K562 (cell line): Measurements from ENCODE around the gene ABCB10. TPM values are rescaled to one million over a fixed set of nuclear protein-coding genes. Genes with fewer than 3 reads are reported as not detected.
A peak's percentile ranks its signal among the peaks of the same experiment; 100 is the strongest.

Experiments
- ARID1B ChIP-seq: fragments of 450-650 bp; IDR thresholded peaks from 2 replicates; pipeline ENCODE4 v1.6.1; 2016; ENCODE audit warnings: antibody characterized with exemption, mild to moderate bottlenecking, inconsistent platforms
- BACH1 ChIP-seq: fragments of 200-800 bp; sonication (Bioruptor generic); IDR thresholded peaks from 2 replicates; pipeline ENCODE4 v1.6.1; 2016; ENCODE audit warnings: missing genetic modification characterization, missing compliant biosample characterization
- BRCA1 ChIP-seq, 2 experiments: fragments of 450-650 bp in 1 of 2; sonication (generic) in 1 of 2; formaldehyde crosslinking in 1 of 2; IDR thresholded peaks; 2 replicates each; pipeline versions ENCODE4 v1.5.0 to v1.6.1; 2017 to 2020; ENCODE audit warnings: mild to moderate bottlenecking in 1 of 2, missing genetic modification reagents in 1 of 2
- CBX5 ChIP-seq: IDR thresholded peaks from 2 replicates; pipeline ENCODE4 v1.6.1; 2014; ENCODE audit warnings: low read depth, borderline replicate concordance
- CBX8 ChIP-seq: fragments of 200-600 bp; sonication (generic); IDR thresholded peaks from 2 replicates; pipeline ENCODE4 v1.6.1; 2012; ENCODE audit warnings: borderline replicate concordance, mixed run types, low read depth, mild to moderate bottlenecking, moderate library complexity, mixed read lengths, low read length, control low read depth, inconsistent platforms; ENCODE audit not compliant: poor library complexity, severe bottlenecking; ENCODE audit errors: extremely low read depth
- CEBPG ChIP-seq, 3 experiments: fragments of 200-800 bp in 1 of 3; sonication (Bioruptor generic) in 1 of 3; sonication (generic) in 1 of 3; formaldehyde crosslinking in 1 of 3; IDR thresholded peaks in 2 of 3; conservative IDR thresholded peaks in 1 of 3; 2 replicates each; pipeline versions ENCODE4 v1.6.1 to v1.8.0; 2016 to 2022; ENCODE audit warnings: missing compliant biosample characterization in 2 of 3, missing genetic modification characterization in 2 of 3, mild to moderate bottlenecking in 1 of 3, missing genetic modification reagents in 1 of 3
- EP400 ChIP-seq: fragments of 450-650 bp; IDR thresholded peaks from 2 replicates; pipeline ENCODE4 v1.6.1; 2017; ENCODE audit warnings: antibody characterized with exemption, mild to moderate bottlenecking, moderate library complexity
- ETV5 ChIP-seq: sonication (generic); formaldehyde crosslinking; IDR thresholded peaks from 2 replicates; pipeline ENCODE4 v1.4.0; 2020; ENCODE audit warnings: low read depth, mild to moderate bottlenecking, missing genetic modification reagents
- GABPB2 ChIP-seq: fragments of 250-450 bp; sonication (Bioruptor Pico); conservative IDR thresholded peaks from 2 replicates; pipeline ENCODE4 v1.5.1; 2021; ENCODE audit warnings: mild to moderate bottlenecking
- GTF2F1 ChIP-seq: IDR thresholded peaks from 2 replicates; pipeline ENCODE4 v1.6.1; 2011; ENCODE audit warnings: low read depth, low read length, improper control_type of control experiment
- HDGF ChIP-seq: fragments of 450-650 bp; IDR thresholded peaks from 2 replicates; pipeline ENCODE4 v1.6.1; 2016
- KAT8 ChIP-seq: fragments of 450-650 bp; IDR thresholded peaks from 2 replicates; pipeline ENCODE4 v1.6.1; 2016; ENCODE audit warnings: low read depth, mild to moderate bottlenecking
- KLF16 ChIP-seq: IDR thresholded peaks from 2 replicates; pipeline ENCODE4 v1.6.1; 2016; ENCODE audit warnings: antibody characterized with exemption
- MITF ChIP-seq: IDR thresholded peaks from 2 replicates; pipeline ENCODE4 v1.6.1; 2014; ENCODE audit warnings: antibody characterized with exemption
- MTA2 ChIP-seq: fragments of 450-650 bp; IDR thresholded peaks from 2 replicates; pipeline ENCODE4 v1.6.1; 2016; ENCODE audit warnings: low read depth
- NBN ChIP-seq: fragments of 450-650 bp; IDR thresholded peaks from 2 replicates; pipeline ENCODE4 v1.6.1; 2016; ENCODE audit warnings: low read depth, mild to moderate bottlenecking
- NR2C1 ChIP-seq, 2 experiments: fragments of 450-650 bp; IDR thresholded peaks; 2 replicates each; pipeline ENCODE4 v1.6.1; 2017; ENCODE audit warnings: mild to moderate bottlenecking in 2 of 2, antibody characterized with exemption in 1 of 2, inconsistent platforms in 1 of 2, missing compliant biosample characterization in 1 of 2, missing genetic modification characterization in 1 of 2
- PHTF2 ChIP-seq: fragments of 250-450 bp; sonication (Bioruptor Pico); IDR thresholded peaks from 2 replicates; pipeline ENCODE4 v1.5.0; 2021; ENCODE audit warnings: mild to moderate bottlenecking
- RNF2 ChIP-seq: sonication (generic); IDR thresholded peaks from 2 replicates; pipeline ENCODE4 v1.6.1; 2016
- SMAD3 ChIP-seq: fragments of 450-650 bp; formaldehyde crosslinking; conservative IDR thresholded peaks from 2 replicates; pipeline ENCODE4 v1.4.0; 2020; ENCODE audit warnings: mild to moderate bottlenecking
- SNRNP70 ChIP-seq: fragments of 200-400 bp; formaldehyde crosslinking; optimal IDR thresholded peaks from 2 replicates; pipeline ENCODE3; 2017; ENCODE audit warnings: low read depth, low read length
- TCF3 ChIP-seq: sonication (generic); formaldehyde crosslinking; IDR thresholded peaks from 2 replicates; pipeline ENCODE4 v1.4.0; 2020; ENCODE audit warnings: mild to moderate bottlenecking, missing genetic modification reagents
- ZNF24 ChIP-seq: fragments of 450-650 bp; IDR thresholded peaks from 2 replicates; pipeline ENCODE4 v1.6.1; 2016
- ZSCAN29 ChIP-seq: fragments of 450-650 bp; IDR thresholded peaks from 2 replicates; pipeline ENCODE4 v1.6.1; 2017
- polyA plus RNA-seq, 8 experiments: library from polyadenylated mRNA; depleted of rRNA in 4 of 8; stranded (reverse) in 5 of 8; unstranded in 3 of 8; fragments of >200 nt; fragmentation: Nextera tagmentation in 2 of 8; fragmentation: Illumina TruSeq in 1 of 8; extraction: Ambion mirVana in 2 of 8; extraction: Trizol in 1 of 8; gene quantifications; 2 replicates each; pipeline versions ENCODE4 v1.2.1 to v1.2.3, GENCODE V29; 2011 to 2014; ENCODE audit warnings: inconsistent platforms in 1 of 8, missing spikeins in 1 of 8
- total RNA-seq, 7 experiments: library from RNA; depleted of rRNA in 6 of 7; stranded (reverse); fragments of >200 nt in 6 of 7; fragmentation: Illumina TruSeq in 2 of 7; extraction: Trizol in 2 of 7; gene quantifications; 2 replicates each; pipeline versions ENCODE4 v1.2.1 to v1.2.3, GENCODE V29; 2011 to 2021; ENCODE audit warnings: low replicate concordance in 1 of 7
- TF ChIP-seq, protein P1 (sequence below), 2 experiments: IDR thresholded peaks; 2 replicates each; pipeline ENCODE4 v1.6.1; 2012; ENCODE audit warnings: improper control_type of control experiment in 2 of 2, low read depth in 2 of 2, low read length in 2 of 2, borderline replicate concordance in 1 of 2

Gene ABCB10
- total and polyA plus RNA-seq, 9 of the 15 experiments (the other 6 are each of a cell fraction or from before 2014, with no cell fraction given), result 12.4 to 54.8 (median 36.4) TPM

DNA sequence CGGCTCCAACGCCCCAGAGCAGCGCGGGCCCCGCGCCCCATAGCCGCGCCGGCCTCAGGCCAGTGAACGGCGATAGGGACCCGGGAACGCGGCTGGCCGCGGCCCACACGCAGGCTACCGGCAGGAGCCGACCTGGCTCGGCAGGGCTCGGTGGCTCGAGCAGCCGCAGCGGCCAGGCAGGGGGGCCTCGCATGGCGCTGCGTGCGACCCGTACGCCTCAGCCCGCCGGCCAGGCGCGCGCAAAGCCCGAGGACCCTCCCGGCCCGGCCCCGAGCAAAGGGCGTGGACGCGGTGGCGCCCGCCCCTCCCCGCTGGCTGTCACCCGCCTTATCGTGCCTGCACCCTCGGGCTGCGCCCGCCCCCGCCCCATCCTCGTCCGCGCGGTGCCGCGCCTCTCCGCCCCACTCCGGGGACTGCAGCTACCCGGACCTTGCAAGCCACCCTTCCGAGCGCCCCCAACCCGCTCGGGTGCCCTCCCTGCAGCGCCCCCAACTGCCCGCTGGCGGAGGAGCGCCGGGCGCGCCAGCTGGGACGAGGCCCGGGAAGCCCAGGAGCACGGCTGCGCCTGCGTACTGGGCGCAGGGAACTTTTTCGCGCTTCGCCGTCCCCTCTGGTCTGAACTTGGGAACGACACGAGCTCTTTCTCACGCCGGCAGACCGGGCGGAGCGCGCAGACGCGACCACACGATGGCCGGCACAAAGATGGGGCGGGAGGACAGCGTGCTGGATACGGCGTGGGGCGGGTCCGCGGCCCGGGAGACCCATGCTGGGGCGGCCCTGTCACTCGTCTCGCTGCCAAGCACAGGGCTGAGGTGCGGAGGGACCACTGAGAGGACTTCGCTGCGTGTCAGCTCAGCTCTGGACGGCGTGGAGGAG is at the start of gene ABCB10 (continued):
- TF ChIP-seq CBX5 (peak; percentile 61; the same call in 1 of the 2 replicates), ZSCAN29 (no peak), BACH1 (tag) (no peak), MITF (no peak; the same call in 1 of the 2 replicates), RNF2 (peak; percentile 80), NBN (peak; percentile 45; the same call in 1 of the 2 replicates), CBX8 (no peak), EP400 (peak; percentile 87), TCF3 (CRISPR knock-in tag) (peak; percentile 77), PHTF2 (CRISPR knock-in tag) (no peak), BRCA1 (IDR thresholded peaks at IDR 0.05) (no peak), BRCA1 (CRISPR knock-in tag; IDR thresholded peaks at IDR 0.05) (no peak), ETV5 (CRISPR knock-in tag) (peak; percentile 74; the same call in 1 of the 2 replicates), GTF2F1 (no peak), CEBPG (CRISPR knock-in tag; IDR thresholded peaks at IDR 0.05) (peak; percentile 29; the same call in 1 of the 2 replicates), CEBPG (tag; conservative IDR thresholded peaks at IDR 0.05 in 1 of 2, IDR thresholded peaks at IDR 0.05 in 1 of 2) (no peak), SNRNP70 (no peak), KLF16 (peak; percentile 61; the same call in 1 of the 2 replicates), GABPB2 (CRISPR knock-in tag) (no peak), MTA2 (no peak), ARID1B (peak; percentile 33; the same call in 1 of the 2 replicates), HDGF (no peak), NR2C1 (IDR thresholded peaks at IDR 0.05) (no peak), NR2C1 (tag; IDR thresholded peaks at IDR 0.05) (no peak; the same call in 1 of the 2 replicates), SMAD3 (CRISPR knock-in tag) (no peak), ZNF24 (no peak), KAT8 (no peak)
- TF ChIP-seq, protein P1, sequence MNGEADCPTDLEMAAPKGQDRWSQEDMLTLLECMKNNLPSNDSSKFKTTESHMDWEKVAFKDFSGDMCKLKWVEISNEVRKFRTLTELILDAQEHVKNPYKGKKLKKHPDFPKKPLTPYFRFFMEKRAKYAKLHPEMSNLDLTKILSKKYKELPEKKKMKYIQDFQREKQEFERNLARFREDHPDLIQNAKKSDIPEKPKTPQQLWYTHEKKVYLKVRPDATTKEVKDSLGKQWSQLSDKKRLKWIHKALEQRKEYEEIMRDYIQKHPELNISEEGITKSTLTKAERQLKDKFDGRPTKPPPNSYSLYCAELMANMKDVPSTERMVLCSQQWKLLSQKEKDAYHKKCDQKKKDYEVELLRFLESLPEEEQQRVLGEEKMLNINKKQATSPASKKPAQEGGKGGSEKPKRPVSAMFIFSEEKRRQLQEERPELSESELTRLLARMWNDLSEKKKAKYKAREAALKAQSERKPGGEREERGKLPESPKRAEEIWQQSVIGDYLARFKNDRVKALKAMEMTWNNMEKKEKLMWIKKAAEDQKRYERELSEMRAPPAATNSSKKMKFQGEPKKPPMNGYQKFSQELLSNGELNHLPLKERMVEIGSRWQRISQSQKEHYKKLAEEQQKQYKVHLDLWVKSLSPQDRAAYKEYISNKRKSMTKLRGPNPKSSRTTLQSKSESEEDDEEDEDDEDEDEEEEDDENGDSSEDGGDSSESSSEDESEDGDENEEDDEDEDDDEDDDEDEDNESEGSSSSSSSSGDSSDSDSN (IDR thresholded peaks at IDR 0.05; ENCODE audit: borderline replicate concordance in 1 of 2, low read depth in 2 of 2, low read length in 2 of 2), result peak; percentile 30 to 79; a peak in 2 of 4 replicates
